H9 (cell line): ENCODE data around the gene VPS51. TPM values are rescaled to one million over a fixed set of nuclear protein-coding genes. Genes with fewer than 3 reads are reported as not detected.
A peak's percentile ranks its signal among the peaks of the same experiment; 100 is the strongest.

Experiments used
- DNase-seq: peaks from one replicate; pipeline ENCODE4 v3.0.0-alpha.2; 2017
- H2AFZ ChIP-seq: one replicate; pipeline ENCODE4 v1.6.1; 2013; ENCODE audit warnings: mild to moderate bottlenecking, low read length, control low read depth, moderate library complexity
- H2AK5ac ChIP-seq: 2 replicates; pipeline ENCODE4 v1.6.1; 2013; ENCODE audit warnings: low read length, control low read depth, mixed read lengths; ENCODE audit not compliant: insufficient read length
- H2BK120ac ChIP-seq: one replicate; pipeline ENCODE4 v1.6.1; 2013; ENCODE audit warnings: low read depth, mild to moderate bottlenecking, low read length, control low read depth, inconsistent platforms; ENCODE audit not compliant: poor library complexity, severe bottlenecking
- H2BK12ac ChIP-seq: 2 replicates; pipeline ENCODE4 v1.6.1; 2013; ENCODE audit warnings: low read length, control low read depth, mixed read lengths, low read depth; ENCODE audit not compliant: insufficient read length
- H2BK15ac ChIP-seq: 2 replicates; pipeline ENCODE4 v1.6.1; 2013; ENCODE audit warnings: low read depth, low read length, control low read depth
- H2BK20ac ChIP-seq: one replicate; pipeline ENCODE4 v1.6.1; 2013; ENCODE audit warnings: low read depth, mild to moderate bottlenecking, low read length, control low read depth, inconsistent platforms; ENCODE audit not compliant: poor library complexity, severe bottlenecking
- H2BK5ac ChIP-seq: 2 replicates; pipeline ENCODE4 v1.6.1; 2013; ENCODE audit warnings: low read length, control low read depth, mixed read lengths; ENCODE audit not compliant: insufficient read length
- H3K14ac ChIP-seq: 2 replicates; pipeline ENCODE4 v1.6.1; 2013; ENCODE audit warnings: low read length, control low read depth; ENCODE audit not compliant: insufficient read depth
- H3K18ac ChIP-seq: 2 replicates; pipeline ENCODE4 v1.6.1; 2013; ENCODE audit warnings: low read depth, mild to moderate bottlenecking, mixed read lengths, low read length, control low read depth; ENCODE audit not compliant: insufficient read length
- H3K23ac ChIP-seq: 2 replicates; pipeline ENCODE4 v1.6.1; 2013; ENCODE audit warnings: low read length, control low read depth, mixed read lengths, low read depth; ENCODE audit not compliant: insufficient read length
- H3K23me2 ChIP-seq: 2 replicates; pipeline ENCODE4 v1.6.1; 2013; ENCODE audit warnings: low read depth, mild to moderate bottlenecking, mixed read lengths, low read length, control low read depth; ENCODE audit not compliant: insufficient read length, poor library complexity, severe bottlenecking
- H3K27ac ChIP-seq: 2 replicates; pipeline ENCODE4 v1.5.1; 2013; ENCODE audit warnings: low read length, control low read depth, mixed read lengths, low read depth; ENCODE audit not compliant: insufficient read length
- H3K27me3 ChIP-seq: 2 replicates; pipeline ENCODE4 v1.6.1; 2013; ENCODE audit warnings: low read length, control low read depth, inconsistent platforms; ENCODE audit not compliant: insufficient read depth
- H3K4ac ChIP-seq: 2 replicates; pipeline ENCODE4 v1.6.1; 2013; ENCODE audit warnings: low read depth, mild to moderate bottlenecking, control low read depth, inconsistent platforms, low read length, moderate library complexity
- H3K4me1 ChIP-seq: 2 replicates; pipeline ENCODE4 v1.6.1; 2013; ENCODE audit warnings: low read length, control low read depth, inconsistent platforms; ENCODE audit not compliant: insufficient read depth
- H3K4me2 ChIP-seq: 2 replicates; pipeline ENCODE4 v1.6.1; 2013; ENCODE audit warnings: low read length, control low read depth, mixed read lengths; ENCODE audit not compliant: insufficient read length, insufficient read depth
- H3K56ac ChIP-seq: 2 replicates; pipeline ENCODE4 v1.6.1; 2013; ENCODE audit warnings: low read depth, mild to moderate bottlenecking, mixed read lengths, low read length, control low read depth; ENCODE audit not compliant: insufficient read length
- H3K79me1 ChIP-seq: 2 replicates; pipeline ENCODE4 v1.6.1; 2013; ENCODE audit warnings: low read depth, mild to moderate bottlenecking, moderate library complexity, low read length, control low read depth, inconsistent platforms; ENCODE audit not compliant: insufficient read depth, poor library complexity, severe bottlenecking
- H3K79me2 ChIP-seq: 2 replicates; pipeline ENCODE4 v1.6.1; 2013; ENCODE audit warnings: low read length, control low read depth, inconsistent platforms; ENCODE audit not compliant: insufficient read depth
- H3K9ac ChIP-seq: 2 replicates; pipeline ENCODE4 v1.6.1; 2013; ENCODE audit warnings: low read length, control low read depth, mixed read lengths; ENCODE audit not compliant: insufficient read length; ENCODE audit errors: extremely low read depth
- H3K9me3 ChIP-seq: one replicate; pipeline ENCODE4 v1.6.1; 2013; ENCODE audit warnings: low read depth, low read length, inconsistent platforms; ENCODE audit not compliant: control insufficient read depth
- H3T11ph ChIP-seq: one replicate; pipeline ENCODE4 v1.6.1; 2013; ENCODE audit warnings: mild to moderate bottlenecking, low read length, control low read depth, inconsistent platforms
- H4K20me1 ChIP-seq: one replicate; pipeline ENCODE4 v1.6.1; 2013; ENCODE audit not compliant: control insufficient read depth, insufficient read length, insufficient read depth
- H4K5ac ChIP-seq: 2 replicates; pipeline ENCODE4 v1.6.1; 2013; ENCODE audit warnings: low read depth, mild to moderate bottlenecking, mixed read lengths, low read length, control low read depth; ENCODE audit not compliant: insufficient read length
- H4K8ac ChIP-seq: replicated peaks from 2 replicates; pipeline ENCODE4 v1.6.1; 2013; ENCODE audit warnings: low read length, control low read depth, mixed read lengths, low read depth; ENCODE audit not compliant: insufficient read length
- H4K91ac ChIP-seq: 2 replicates; pipeline ENCODE4 v1.6.1; 2013; ENCODE audit warnings: low read depth, mild to moderate bottlenecking, moderate library complexity, mixed read lengths, low read length, control low read depth; ENCODE audit not compliant: insufficient read length
- H3K27ac Mint-ChIP-seq, 3 experiments: 2 replicates in 2 of 3; 3 replicates in 1 of 3; pipeline ENCODE4 v1.8.0; 2020 to 2021; ENCODE audit warnings: mixed read lengths in 3 of 3, mild to moderate bottlenecking in 1 of 3, moderate library complexity in 1 of 3
- H3K27me3 Mint-ChIP-seq: 2 replicates; pipeline ENCODE4 v1.8.0; 2021; ENCODE audit warnings: low read depth, mild to moderate bottlenecking, moderate library complexity, mixed read lengths
- H3K36me3 Mint-ChIP-seq, 3 experiments: 2 replicates in 2 of 3; 3 replicates in 1 of 3; pipeline ENCODE4 v1.8.0; 2020 to 2021; ENCODE audit warnings: low read depth in 3 of 3, mixed read lengths in 3 of 3; ENCODE audit not compliant: insufficient read depth in 1 of 3
- H3K4me1 Mint-ChIP-seq, 2 experiments: 2 replicates each; pipeline ENCODE4 v1.8.0; 2020; ENCODE audit warnings: mixed read lengths in 2 of 2
- H3K4me3 Mint-ChIP-seq, 2 experiments: 2 replicates in 1 of 2; 3 replicates in 1 of 2; pipeline ENCODE4 v1.8.0; 2020 to 2021; ENCODE audit warnings: mild to moderate bottlenecking in 2 of 2, mixed read lengths in 2 of 2, moderate library complexity in 1 of 2
- H3K9me3 Mint-ChIP-seq, 2 experiments: 2 replicates in 1 of 2; 3 replicates in 1 of 2; pipeline ENCODE4 v1.8.0; 2020; ENCODE audit warnings: mild to moderate bottlenecking in 2 of 2, mixed read lengths in 2 of 2, moderate library complexity in 1 of 2
- CTCF ChIP-seq: fragments of 200-600 bp; sonication (generic); conservative IDR thresholded peaks from 3 replicates; pipeline ENCODE4 v1.8.0; 2021; ENCODE audit warnings: antibody characterized with exemption, mild to moderate bottlenecking
- whole genome bisulfite sequencing: extraction: QIAGEN DNeasy Blood & Tissue Kit; methylation state at CpG from one replicate; pipeline ENCODE4 v1.1.7; 2013; ENCODE audit warnings: missing lambda C conversion rate, low lambda C conversion rate, mixed read lengths; ENCODE audit not compliant: insufficient read length; ENCODE audit errors: extremely low coverage; 5-methylcytosine and 5-hydroxymethylcytosine counted together
- total RNA-seq: library from RNA; stranded (reverse); gene quantifications from 2 replicates; pipeline ENCODE4 v1.2.1, GENCODE V29; 2021

VPS51 gene
- total RNA-seq, 1 experiment from 2014 or later = 94.7 TPM

GRCh38 chr11:65111159-65111743 is 15.2 kb downstream of the VPS51 start:
- Histone ChIP-seq H2AFZ (no peak overlapping the region), H3K23me2 (peaks cover 13% of the 10 kb centered on the region), H3K18ac (no peak overlapping the region), H4K5ac (no peak overlapping the region), H3K27ac (no peak overlapping the region), H2BK20ac (no peak overlapping the region), H3T11ph (no peak overlapping the region), H3K4me1 (no peaks in the 10 kb centered on the region), H3K79me2 (no peaks in the 10 kb centered on the region), H3K56ac (no peak overlapping the region), H2BK12ac (no peak overlapping the region), H3K27me3 (no peaks in the 10 kb centered on the region), H3K4ac (no peak overlapping the region), H3K9ac (no peak overlapping the region), H3K23ac (no peak overlapping the region), H2BK120ac (no peak overlapping the region), H3K4me2 (peak overlapping the region; percentile 56), H4K20me1 (no peaks in the 10 kb centered on the region), H3K9me3 (no peaks in the 10 kb centered on the region), H2BK15ac (no peak overlapping the region), H3K14ac (no peak overlapping the region; the same call in 1 of the 2 replicates), H3K79me1 (no peaks in the 10 kb centered on the region), H4K91ac (no peak overlapping the region), H4K8ac (no peak overlapping the region), H2AK5ac (no peak overlapping the region), H2BK5ac (no peak overlapping the region)
- no peak for DNase-seq
- no peaks in the 10 kb centered on the region for H3K9me3 Mint-ChIP-seq
- no peaks in the 10 kb centered on the region for H3K27me3 Mint-ChIP-seq
- no CpG with 5 or more reads among the region's 31 CpGs for WGBS
- H3K27ac Mint-ChIP-seq = peak overlapping the region in 2 of 3 experiments; percentile 23 to 49; a peak in 3 of 7 replicates
- H3K4me3 Mint-ChIP-seq = peak overlapping the region; percentile 82 to 99
- H3K36me3 Mint-ChIP-seq = peaks cover 2 to 28% (median 17%) of the 10 kb centered on the region in 3 experiments; a peak in 6 of 7 replicates
- no peak for TF ChIP-seq CTCF
- H3K4me1 Mint-ChIP-seq = peaks cover 15 to 19% of the 10 kb centered on the region in 2 experiments
